CD4-positive, alpha-beta T cell treated with Interleukin-15 for 1 hour (primary cell): ENCODE results near the gene C4orf17.
"Not testable (repeated sequence)": the region's sequence is repeated elsewhere in the genome, so short reads cannot be mapped to it uniquely, and the experiment has no call there.

Experiments
- DNase-seq: peaks from one replicate; pipeline ENCODE4 v3.0.0-alpha.2; 2020

The C4orf17 gene

GRCh38 chr4:99510721-99511120 is at the start of gene C4orf17:
Gene C4orf17, plus strand, starts transcription at chr4:99511021. Its CDS starts 2,061 bp downstream, at chr4:99513082.
- no peak for DNase-seq

- DNase-seq = no peak
Measured at GRCh38 chr4:99461623-99462401, 49.0 kb upstream of the C4orf17 start.

- peak; percentile 29 for DNase-seq
Measured at GRCh38 chr4:99462875-99463464, 47.9 kb upstream of the C4orf17 start.

GRCh38 chr4:99463566-99463965 is 47.3 kb upstream of the C4orf17 start:
- DNase-seq = no peak

- DNase-seq = no peak
Measured at GRCh38 chr4:99467887-99468286, 42.9 kb upstream of the C4orf17 start.

GRCh38 chr4:99468889-99469288 is 41.9 kb upstream of the C4orf17 start:
- DNase-seq = no peak

GRCh38 chr4:99471349-99471748 is 39.5 kb upstream of the C4orf17 start:
- no peak for DNase-seq

- DNase-seq = no peak
Measured at GRCh38 chr4:99471896-99472295, 38.9 kb upstream of the C4orf17 start.

GRCh38 chr4:99473131-99473530 is 37.7 kb upstream of the C4orf17 start:
- DNase-seq = no peak

GRCh38 chr4:99483636-99484035 is 27.2 kb upstream of the C4orf17 start:
- DNase-seq = no peak

- no peak for DNase-seq
Measured at GRCh38 chr4:99485212-99485611, 25.6 kb upstream of the C4orf17 start.

- not testable (repeated sequence) for DNase-seq
Measured at GRCh38 chr4:99486648-99487047, 24.2 kb upstream of the C4orf17 start.

GRCh38 chr4:99490286-99490685 is 20.5 kb upstream of the C4orf17 start:
- DNase-seq = no peak

- no peak for DNase-seq
Measured at GRCh38 chr4:99504804-99505502, 5.9 kb upstream of the C4orf17 start.

- no peak for DNase-seq
Measured at GRCh38 chr4:99506781-99507180, 4.0 kb upstream of the C4orf17 start.

- no peak for DNase-seq
Measured at GRCh38 chr4:99507349-99507748, 3.5 kb upstream of the C4orf17 start.

- no peak for DNase-seq
Measured at GRCh38 chr4:99507762-99508161, 3.1 kb upstream of the C4orf17 start.

- DNase-seq = no peak
Measured at GRCh38 chr4:99518601-99519295, 7.9 kb downstream of the C4orf17 start.

GRCh38 chr4:99529228-99529627 is 18.4 kb downstream of the C4orf17 start:
- no peak for DNase-seq

- no peak for DNase-seq
Measured at GRCh38 chr4:99529956-99530355, 19.1 kb downstream of the C4orf17 start.

GRCh38 chr4:99534699-99535098 is 23.9 kb downstream of the C4orf17 start:
- not testable (repeated sequence) for DNase-seq

GRCh38 chr4:99536271-99536670 is 25.4 kb downstream of the C4orf17 start:
- DNase-seq = no peak

GRCh38 chr4:99536848-99537247 is 26.0 kb downstream of the C4orf17 start:
- DNase-seq = no peak
